Endothelial cell of umbilical vein (primary cell): Measurements from ENCODE around the gene TNFSF13. TPM values are rescaled to one million over a fixed set of nuclear protein-coding genes. Genes with fewer than 3 reads are reported as not detected.

Experiments used
- BruUV-seq: library from RNA; stranded (reverse); fragments of 400-500 nt; replicated peaks from 2 replicates; lab custom pipeline; 2021; lab: Mats Ljungman, UMichigan
- CTCF ChIA-PET: fragments of 300-600, 350-600 bp; sonication (Branson Sonifier 250); formaldehyde crosslinking; loops from one replicate; lab custom pipeline; 2021; ENCODE audit warnings: antibody characterized with exemption, inconsistent platforms; lab: Charles Lee
- POLR2A ChIA-PET: fragments of 300-600, 350-600 bp; sonication (Branson Sonifier 250); formaldehyde crosslinking; loops from one replicate; lab custom pipeline; 2021; ENCODE audit warnings: antibody characterized with exemption, inconsistent platforms; lab: Charles Lee
- DNase-seq: peaks from one replicate; pipeline ENCODE4 v3.0.0-alpha.2; 2011; ENCODE audit warnings: low read depth, low spot score
- FAIRE-seq: peaks from 2 replicates; lab custom pipeline; 2011; peaks lifted over from hg19 to GRCh38; lab: Jason Lieb, UNC
- H2AFZ ChIP-seq: 2 replicates; pipeline ENCODE4 v1.6.0; 2012; ENCODE audit warnings: low read depth, low read length, control low read depth, inconsistent platforms
- H3K27ac ChIP-seq: 2 replicates; pipeline ENCODE4 v1.5.1; 2011; ENCODE audit warnings: low read depth, mild to moderate bottlenecking, control low read depth, low read length, moderate library complexity; ENCODE audit not compliant: insufficient read depth
- H3K27me3 ChIP-seq, 2 experiments: 2 replicates each; pipeline versions ENCODE4 v1.6.0 to v1.6.1; 2011; ENCODE audit warnings: low read length in 2 of 2, mixed read lengths in 1 of 2; ENCODE audit not compliant: control insufficient read depth in 2 of 2, insufficient read depth in 2 of 2
- H3K36me3 ChIP-seq, 2 experiments: 2 replicates in 1 of 2; 3 replicates in 1 of 2; pipeline ENCODE4 v1.5.1; 2011; ENCODE audit warnings: low read length in 2 of 2, mild to moderate bottlenecking in 1 of 2, moderate library complexity in 1 of 2; ENCODE audit not compliant: control insufficient read depth in 2 of 2, insufficient read depth in 2 of 2; ENCODE audit errors: extremely low read depth in 1 of 2
- H3K4me1 ChIP-seq: 3 replicates; pipeline ENCODE4 v1.5.1; 2011; ENCODE audit warnings: mild to moderate bottlenecking, low read length; ENCODE audit not compliant: control insufficient read depth, insufficient read depth; ENCODE audit errors: extremely low read depth
- H3K4me2 ChIP-seq: 2 replicates; pipeline ENCODE4 v1.6.1; 2011; ENCODE audit warnings: low read length, control low read depth, mixed read lengths; ENCODE audit not compliant: insufficient read depth
- H3K4me3 ChIP-seq, 3 experiments: fragments of 200-600 bp in 1 of 3; sonication (generic), shearing (Covaris generic) in 1 of 3; replicated peaks in 1 of 3; 2 replicates each; pipeline ENCODE4 v1.5.1; 2011 to 2016; ENCODE audit warnings: control low read depth in 3 of 3, low read length in 3 of 3, mild to moderate bottlenecking in 2 of 3, inconsistent platforms in 1 of 3, low read depth in 1 of 3, moderate library complexity in 1 of 3; ENCODE audit not compliant: insufficient read depth in 1 of 3
- H3K79me2 ChIP-seq: 2 replicates; pipeline ENCODE4 v1.6.0; 2012; ENCODE audit warnings: low read length, inconsistent platforms; ENCODE audit not compliant: control insufficient read depth, insufficient read depth
- H3K9ac ChIP-seq: replicated peaks from 2 replicates; pipeline ENCODE3; 2011; ENCODE audit warnings: low read length, control low read depth; ENCODE audit not compliant: insufficient read depth; ENCODE audit errors: extremely low read depth
- H3K9me1 ChIP-seq: replicated peaks from 3 replicates; pipeline ENCODE4 v1.6.0; 2011; ENCODE audit warnings: mild to moderate bottlenecking, low read length; ENCODE audit not compliant: control insufficient read depth, insufficient read depth; ENCODE audit errors: extremely low read depth
- H3K9me3 ChIP-seq: replicated peaks from 2 replicates; pipeline ENCODE4 v1.5.1; 2012; ENCODE audit warnings: low read length, inconsistent platforms; ENCODE audit not compliant: control insufficient read depth, insufficient read depth
- H4K20me1 ChIP-seq: replicated peaks from 2 replicates; pipeline ENCODE3; 2011; ENCODE audit warnings: mild to moderate bottlenecking, low read length; ENCODE audit not compliant: control insufficient read depth, insufficient read depth; ENCODE audit errors: extremely low read depth
- CTCF ChIP-seq, 2 donors: IDR thresholded peaks; 1 replicate in 1 of 2; 2 replicates in 1 of 2; pipeline ENCODE4 v1.5.1; 2011; ENCODE audit warnings: low read length in 2 of 2, mild to moderate bottlenecking in 2 of 2, moderate library complexity in 2 of 2, control low read depth in 1 of 2, inconsistent platforms in 1 of 2, low read depth in 1 of 2; ENCODE audit not compliant: insufficient read depth in 1 of 2; ENCODE audit errors: extremely low read depth in 1 of 2
- EZH2 ChIP-seq: IDR thresholded peaks from 2 replicates; pipeline ENCODE4 v1.6.1; 2012; ENCODE audit warnings: borderline replicate concordance, low read depth, mild to moderate bottlenecking, moderate library complexity, low read length, inconsistent platforms; ENCODE audit not compliant: severe bottlenecking
- FOS ChIP-seq: IDR thresholded peaks from 2 replicates; pipeline ENCODE4 v1.6.1; 2011; ENCODE audit warnings: mild to moderate bottlenecking, low read length, moderate library complexity, borderline replicate concordance; ENCODE audit not compliant: insufficient read depth
- GATA2 ChIP-seq: IDR thresholded peaks from 2 replicates; pipeline ENCODE4 v1.7.0; 2011; ENCODE audit warnings: low read depth, mild to moderate bottlenecking, moderate library complexity, mixed read lengths, low read length; ENCODE audit not compliant: insufficient read length, insufficient read depth
- JUN ChIP-seq: IDR thresholded peaks from 2 replicates; pipeline ENCODE4 v1.6.1; 2011; ENCODE audit warnings: borderline replicate concordance, low read depth; ENCODE audit not compliant: insufficient read length, insufficient read depth
- MAX ChIP-seq: IDR thresholded peaks from 2 replicates; pipeline ENCODE4 v1.6.1; 2011; ENCODE audit not compliant: insufficient read depth, insufficient read length
- MYC ChIP-seq: IDR thresholded peaks from one replicate; pipeline ENCODE4 v1.6.1; 2011; ENCODE audit warnings: mild to moderate bottlenecking, low read depth, low read length
- POLR2A ChIP-seq: IDR thresholded peaks from 2 replicates; pipeline ENCODE4 v1.6.1; 2012; ENCODE audit warnings: low read depth, mild to moderate bottlenecking, control low read depth, low read length
- POLR2AphosphoS5 ChIP-seq: IDR thresholded peaks from 2 replicates; pipeline ENCODE4 v1.6.1; 2012; ENCODE audit warnings: low read depth, mild to moderate bottlenecking, control low read depth, low read length, moderate library complexity; ENCODE audit not compliant: insufficient read depth
- dilution Hi-C: fragments of 300-500 bp; cut with MboI; formaldehyde crosslinking; loops from one replicate; pipeline ENCODE4 v1.15.0; 2019; ENCODE audit warnings: low sequenced_read_pairs; ENCODE audit not compliant: extremely low pct_ligation_motif_present
- intact Hi-C: fragments of 100-400 bp; cut with micrococcal nuclease; formaldehyde crosslinking; loops from one replicate; pipeline ENCODE4 v1.10.0; 2022
- polyA plus RNA-seq, 4 experiments: library from polyadenylated mRNA; depleted of rRNA in 3 of 4; stranded (reverse) in 3 of 4; unstranded in 1 of 4; fragments of >200 nt; gene quantifications; 2 replicates each; pipeline versions ENCODE4 v1.2.1 to v1.2.3, GENCODE V29; 2011 to 2012; ENCODE audit warnings: missing spikeins in 1 of 4
- total RNA-seq: library from RNA; stranded (reverse); gene quantifications from 2 replicates; pipeline ENCODE4 v1.2.3, GENCODE V29; 2021

The TNFSF13 gene
- total and polyA plus RNA-seq, 2 donors (not counting 3 experiments of a cell fraction or from before 2014, with no cell fraction given): 3.6 to 5.4 TPM

DNA sequence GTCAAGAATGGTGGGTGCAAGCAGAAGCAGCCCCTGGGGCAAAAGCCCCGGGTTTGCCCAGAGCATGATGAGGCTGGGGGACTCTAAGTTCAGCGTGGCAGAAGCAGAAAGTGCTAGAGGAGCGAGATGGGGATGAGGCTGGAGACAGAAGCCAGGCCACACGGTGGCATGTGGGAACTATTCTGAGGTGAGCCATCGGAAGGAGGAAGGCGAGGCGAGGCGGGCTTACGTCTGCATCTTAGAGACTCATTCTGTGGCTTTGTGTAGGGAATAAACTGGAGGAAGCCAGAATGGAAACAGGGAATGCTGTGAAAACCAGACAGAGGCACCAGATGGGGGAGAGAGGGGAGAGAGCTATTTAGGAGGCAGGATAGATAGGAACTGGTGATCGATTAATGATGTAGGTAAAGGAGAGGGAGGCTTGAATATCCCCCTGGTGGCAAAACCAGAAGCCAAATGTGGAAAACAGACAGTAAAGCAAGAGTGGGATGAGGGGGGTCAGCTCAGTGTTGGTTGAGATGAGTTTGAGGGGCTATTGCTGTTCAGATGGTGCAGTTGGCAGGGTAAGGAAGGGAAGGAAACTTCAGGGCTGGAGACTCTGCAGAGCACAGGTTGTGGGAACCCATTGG, 3.1 kb upstream of the TNFSF13 start:
- Histone ChIP-seq H3K36me3 (no peaks in the 10 kb centered on the region), H3K27me3 (no peaks in the 10 kb centered on the region), H3K4me3 (no peak overlapping the region), H3K9me1 (no peaks in the 10 kb centered on the region), H3K4me1 (peaks cover 18% of the 10 kb centered on the region), H3K9ac (no peak overlapping the region), H3K79me2 (no peaks in the 10 kb centered on the region), H2AFZ (no peak overlapping the region), H4K20me1 (no peaks in the 10 kb centered on the region), H3K27ac (no peak overlapping the region), H3K4me2 (no peak overlapping the region), H3K9me3 (no peaks in the 10 kb centered on the region)
- intact Hi-C loops (no loop called here), dilution Hi-C loops (no loop called here)
- POLR2A ChIA-PET: interaction anchor here (0.6 to 0.7 kb wide), 2 partner anchors 19 to 48 kb away, joined by 3 to 5 read pairs; no protein-coding TSS in a partner anchor
- FAIRE-seq: no peak
- BruUV-seq: no TSS peak
- CTCF ChIA-PET: interaction anchor here (0.8 to 4.7 kb wide), 4 partner anchors 32 to 510 kb away, joined by 3 to 25 read pairs (median 4); no protein-coding TSS in a partner anchor
- TF ChIP-seq POLR2AphosphoS5 (no peak), CTCF (IDR thresholded peaks at IDR 0.05; ENCODE audit: extremely low read depth in 1 of 2, insufficient read depth in 1 of 2, low read depth in 1 of 2, low read length in 2 of 2) (peak in 1 of 2 donors; percentile 16)
- no peak for DNase-seq

DNA sequence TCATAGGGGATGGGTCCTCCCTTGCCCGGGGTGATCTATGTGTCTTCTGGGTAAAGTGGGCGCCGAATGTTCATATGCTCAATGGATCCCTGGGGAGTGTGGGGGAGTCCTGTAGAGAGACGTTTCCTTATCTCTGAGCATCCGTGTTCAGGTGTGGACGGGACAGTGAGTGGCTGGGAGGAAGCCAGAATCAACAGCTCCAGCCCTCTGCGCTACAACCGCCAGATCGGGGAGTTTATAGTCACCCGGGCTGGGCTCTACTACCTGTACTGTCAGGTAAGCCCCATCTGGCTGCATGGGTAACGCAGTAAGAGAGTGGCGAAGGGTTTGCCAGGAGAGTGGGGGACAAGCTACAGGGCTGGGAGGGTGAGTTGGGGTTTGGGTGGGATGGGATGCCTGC, 1.9 kb upstream of the TNFSF13 start:
- TF ChIP-seq GATA2 (no peak), JUN (no peak), MAX (no peak), POLR2AphosphoS5 (no peak), CTCF (IDR thresholded peaks at IDR 0.05; ENCODE audit: extremely low read depth in 1 of 2, insufficient read depth in 1 of 2, low read depth in 1 of 2, low read length in 2 of 2) (no peak), POLR2A (no peak), FOS (no peak), EZH2 (no peak), MYC (no peak)
- intact Hi-C loops: no loop called here
- no peak overlapping the region for H2AFZ ChIP-seq
- POLR2A ChIA-PET: no interaction called here
- FAIRE-seq (no peak), DNase-seq (no peak)
- H3K36me3 ChIP-seq: no peaks in the 10 kb centered on the region
- no peaks in the 10 kb centered on the region for H3K9me1 ChIP-seq
- H3K9me3 ChIP-seq: no peaks in the 10 kb centered on the region
- H3K27ac ChIP-seq: no peak overlapping the region
- no peak overlapping the region for H3K4me2 ChIP-seq
- CTCF ChIA-PET: interaction anchor here (2.0 to 6.7 kb wide), 3 partner anchors 33 to 41 kb away, joined by 5 to 314 read pairs (median 14); partner anchors contain the start of gene SOX15
- peaks cover 25% of the 10 kb centered on the region for H3K4me1 ChIP-seq
- H3K4me3 ChIP-seq: no peak overlapping the region
- no TSS peak for BruUV-seq
- dilution Hi-C loops: no loop called here
- H3K79me2 ChIP-seq: no peaks in the 10 kb centered on the region
- H3K27me3 ChIP-seq: no peaks in the 10 kb centered on the region
- H3K9ac ChIP-seq: no peak overlapping the region
- H4K20me1 ChIP-seq: no peaks in the 10 kb centered on the region
